Thoracic aorta (tissue), 2 donors: Measurements from ENCODE around the gene PGA3. TPM values are rescaled to one million over a fixed set of nuclear protein-coding genes. Genes with fewer than 3 reads are reported as not detected.
"Not testable (repeated sequence)": the region's sequence is repeated elsewhere in the genome, so short reads cannot be mapped to it uniquely, and the experiment has no call there.

Experiments
- ATAC-seq: fragments of 150-250 bp; one replicate; pipeline ENCODE4 v1.8.0; 2017; ENCODE audit warnings: low read depth; ENCODE audit not compliant: insufficient number of reproducible peaks, low FRiP score
- DNase-seq: peaks from one replicate; pipeline ENCODE4 v3.0.0-alpha.2; 2020; ENCODE audit warnings: low spot score
- H3K27ac ChIP-seq, 2 donors: fragments of 200-600 bp; sonication (generic); 1 replicate in 1 of 2; 2 replicates in 1 of 2; pipeline ENCODE4 v1.5.1; 2016; ENCODE audit warnings: mild to moderate bottlenecking in 2 of 2, moderate library complexity in 2 of 2
- H3K27me3 ChIP-seq: fragments of 200-600 bp; sonication (generic); replicated peaks from 2 replicates; pipeline ENCODE4 v1.6.0; 2016; ENCODE audit warnings: mild to moderate bottlenecking; ENCODE audit not compliant: insufficient read depth
- H3K36me3 ChIP-seq: fragments of 200-600 bp; sonication (generic); one replicate; pipeline ENCODE4 v1.5.1; 2016
- H3K4me1 ChIP-seq, 2 donors: fragments of 200-600 bp; sonication (generic); 1 replicate in 1 of 2; 2 replicates in 1 of 2; pipeline versions ENCODE4 v1.5.1 to v1.6.0; 2016; ENCODE audit warnings: low read depth in 2 of 2, mild to moderate bottlenecking in 1 of 2; ENCODE audit not compliant: control insufficient read depth in 1 of 2
- H3K4me3 ChIP-seq: fragments of 200-600 bp; sonication (generic); 2 replicates; pipeline ENCODE4 v1.5.1; 2016; ENCODE audit warnings: mild to moderate bottlenecking
- H3K9me3 ChIP-seq: fragments of 200-600 bp; sonication (generic); 2 replicates; pipeline ENCODE4 v1.5.1; 2016
- total RNA-seq, 2 donors: library from RNA; depleted of rRNA; stranded (reverse); fragments of >200 nt; gene quantifications; one replicate each; pipeline versions ENCODE4 v1.1.0 to v1.2.3, GENCODE V29; 2016
- TF ChIP-seq, protein P1 (sequence below): fragments of 200-600 bp; sonication (generic); IDR thresholded peaks from one replicate; pipeline ENCODE4 v1.5.1; 2019; ENCODE audit warnings: antibody characterized with exemption

Gene PGA3
- total RNA-seq, 2 donors from 2014 or later, result 1.8 to 4.3 TPM

DNA sequence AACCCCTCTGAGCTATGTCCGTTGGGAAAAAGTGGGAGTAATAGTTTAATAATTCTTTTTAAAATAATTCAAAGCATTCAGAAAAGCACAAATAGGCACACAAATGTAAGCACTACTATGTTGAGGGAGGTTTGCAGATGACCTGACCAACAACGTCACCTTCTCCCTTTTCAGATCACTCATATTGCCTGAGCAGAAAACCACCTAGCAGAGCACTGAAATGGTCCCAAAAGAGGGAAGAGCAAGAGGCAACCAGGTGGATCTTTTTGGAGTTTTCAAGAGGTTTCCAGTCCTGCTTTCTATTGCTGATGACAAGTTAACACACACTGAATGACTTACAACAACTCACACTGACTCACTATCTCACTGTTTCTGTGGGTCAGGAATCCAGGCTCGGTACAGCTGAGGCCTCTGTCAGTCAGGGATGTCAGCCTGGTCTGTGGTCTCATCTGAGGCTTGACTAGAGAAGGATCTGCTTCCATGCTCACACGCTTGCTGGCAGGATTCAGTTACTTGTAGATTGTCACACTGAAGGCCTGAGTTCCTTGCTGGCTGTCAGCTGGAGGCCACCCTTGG is 4.3 kb upstream of the PGA3 start:
- no peak overlapping the region for H3K4me3 ChIP-seq
- TF ChIP-seq, protein P1, sequence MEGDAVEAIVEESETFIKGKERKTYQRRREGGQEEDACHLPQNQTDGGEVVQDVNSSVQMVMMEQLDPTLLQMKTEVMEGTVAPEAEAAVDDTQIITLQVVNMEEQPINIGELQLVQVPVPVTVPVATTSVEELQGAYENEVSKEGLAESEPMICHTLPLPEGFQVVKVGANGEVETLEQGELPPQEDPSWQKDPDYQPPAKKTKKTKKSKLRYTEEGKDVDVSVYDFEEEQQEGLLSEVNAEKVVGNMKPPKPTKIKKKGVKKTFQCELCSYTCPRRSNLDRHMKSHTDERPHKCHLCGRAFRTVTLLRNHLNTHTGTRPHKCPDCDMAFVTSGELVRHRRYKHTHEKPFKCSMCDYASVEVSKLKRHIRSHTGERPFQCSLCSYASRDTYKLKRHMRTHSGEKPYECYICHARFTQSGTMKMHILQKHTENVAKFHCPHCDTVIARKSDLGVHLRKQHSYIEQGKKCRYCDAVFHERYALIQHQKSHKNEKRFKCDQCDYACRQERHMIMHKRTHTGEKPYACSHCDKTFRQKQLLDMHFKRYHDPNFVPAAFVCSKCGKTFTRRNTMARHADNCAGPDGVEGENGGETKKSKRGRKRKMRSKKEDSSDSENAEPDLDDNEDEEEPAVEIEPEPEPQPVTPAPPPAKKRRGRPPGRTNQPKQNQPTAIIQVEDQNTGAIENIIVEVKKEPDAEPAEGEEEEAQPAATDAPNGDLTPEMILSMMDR, result no peak
- no peak overlapping the region for H3K27ac ChIP-seq
- no peaks in the 10 kb centered on the region for H3K36me3 ChIP-seq
- DNase-seq (no peak), ATAC-seq (no peak)
- H3K9me3 ChIP-seq, result peaks cover 5% of the 10 kb centered on the region
- no peaks in the 10 kb centered on the region for H3K4me1 ChIP-seq
- no peaks in the 10 kb centered on the region for H3K27me3 ChIP-seq

DNA sequence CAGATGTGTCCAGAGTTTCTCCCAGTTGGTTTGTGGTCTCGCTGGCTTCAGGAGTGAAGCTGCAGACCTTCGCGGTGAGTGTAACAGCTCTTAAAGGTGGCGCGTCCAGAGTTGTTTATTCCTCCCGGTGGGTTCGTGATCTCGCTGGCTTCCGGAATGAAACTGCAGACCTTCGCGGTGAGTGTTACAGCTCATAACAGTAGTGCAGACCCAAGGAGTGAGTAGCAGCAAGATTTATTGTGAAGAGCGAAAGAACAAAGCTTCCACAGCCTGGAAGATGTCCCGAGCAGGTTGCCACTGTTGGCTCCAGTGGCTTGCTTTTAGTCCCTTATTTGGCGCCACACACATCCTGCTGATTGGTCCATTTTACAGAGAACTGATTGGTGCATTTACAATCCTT is 1.8 kb upstream of the PGA3 start:
- Histone ChIP-seq H3K27ac (no peak overlapping the region), H3K27me3 (no peaks in the 10 kb centered on the region), H3K9me3 (peaks cover 5% of the 10 kb centered on the region), H3K4me3 (no peak overlapping the region), H3K4me1 (no peaks in the 10 kb centered on the region), H3K36me3 (no peaks in the 10 kb centered on the region)
- no peak for DNase-seq
- TF ChIP-seq, protein P1, result no peak
- no peak for ATAC-seq

DNA sequence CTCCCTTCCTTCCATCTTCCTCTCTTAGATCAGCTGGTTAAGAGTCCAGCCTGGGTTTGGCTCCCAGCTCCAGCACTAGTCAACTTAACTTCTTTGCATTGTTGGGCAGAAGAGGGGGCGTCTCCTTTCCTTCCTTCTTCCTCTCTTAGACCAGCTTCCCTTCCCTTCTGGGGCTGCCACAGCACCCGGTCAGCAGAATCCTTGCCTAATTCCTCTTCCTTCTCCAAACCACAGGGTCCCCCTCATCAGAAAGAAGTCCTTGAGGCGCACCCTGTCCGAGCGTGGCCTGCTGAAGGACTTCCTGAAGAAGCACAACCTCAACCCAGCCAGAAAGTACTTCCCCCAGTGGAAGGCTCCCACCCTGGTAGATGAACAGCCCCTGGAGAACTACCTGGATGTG is 558 bp downstream of the PGA3 start:
- H3K4me1 ChIP-seq, result not testable (repeated sequence)

GRCh38 chr11:61204502-61205059 is 1.3 kb downstream of the PGA3 start:
- not testable (repeated sequence) for H3K4me1 ChIP-seq, H3K4me3 ChIP-seq, H3K27ac ChIP-seq, H3K36me3 ChIP-seq, H3K9me3 ChIP-seq, DNase-seq, ATAC-seq, H3K27me3 ChIP-seq

More for the DNA sequence above, 558 bp downstream of the PGA3 start:
- H3K36me3 ChIP-seq, H3K27ac ChIP-seq, H3K4me3 ChIP-seq, DNase-seq, H3K9me3 ChIP-seq, H3K27me3 ChIP-seq, ATAC-seq: not testable (repeated sequence)

DNA sequence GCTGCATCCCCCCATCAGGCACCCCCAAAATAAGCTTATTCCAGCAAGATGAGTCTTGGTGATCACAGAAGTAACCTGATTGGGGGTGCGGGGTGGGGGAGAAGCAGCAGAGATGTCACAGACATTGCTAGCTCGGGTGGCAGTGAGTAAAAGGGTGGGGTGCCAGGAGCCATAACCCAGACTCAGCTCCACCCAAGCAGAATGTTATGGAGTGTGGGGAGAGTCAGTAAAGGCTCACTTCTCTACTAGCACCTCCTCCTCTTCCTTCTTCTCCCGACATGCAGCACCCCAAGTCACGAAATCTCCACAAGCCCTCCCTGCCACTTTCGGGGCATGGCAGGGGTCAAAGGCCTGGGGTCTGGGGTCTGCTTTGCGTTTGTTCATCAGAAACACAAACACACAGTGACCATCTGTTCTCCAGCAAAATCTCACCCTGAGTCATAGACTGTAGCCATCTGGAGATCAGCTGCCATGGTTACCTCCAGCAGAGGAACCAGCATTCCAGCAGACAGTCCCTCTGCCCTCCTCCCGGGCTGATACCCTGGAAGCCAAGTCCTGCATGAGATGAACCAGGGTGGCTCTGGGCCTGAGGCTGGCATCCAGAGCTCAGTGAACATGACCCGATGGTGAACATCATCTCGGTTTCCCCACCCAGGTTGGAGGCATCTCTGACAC is 4.5 kb downstream of the PGA3 start:
- not testable (repeated sequence) for DNase-seq, H3K27me3 ChIP-seq, ATAC-seq, H3K27ac ChIP-seq, H3K9me3 ChIP-seq, H3K4me1 ChIP-seq, H3K4me3 ChIP-seq, H3K36me3 ChIP-seq

DNA sequence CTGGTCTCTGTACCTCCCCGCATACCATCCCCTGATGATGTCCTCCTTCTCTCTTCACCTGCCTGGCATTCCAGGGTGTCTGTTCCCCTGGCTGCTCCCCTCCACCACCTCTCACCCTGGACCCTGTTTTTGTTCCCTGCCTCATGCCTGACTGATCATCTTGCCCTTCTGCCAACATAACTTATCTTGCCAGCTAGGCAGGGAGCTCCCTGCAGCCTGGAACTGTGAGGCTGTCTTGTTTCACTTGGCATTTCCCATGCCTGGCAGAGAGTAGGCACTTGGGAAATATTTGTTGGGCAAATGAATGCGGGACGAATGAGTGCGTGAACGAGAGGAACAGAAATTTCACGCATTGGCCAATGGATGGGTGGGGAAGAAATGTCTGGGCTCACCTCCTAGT is 7.3 kb downstream of the PGA3 start:
- not testable (repeated sequence) for H3K36me3 ChIP-seq, H3K4me1 ChIP-seq, H3K27ac ChIP-seq, H3K27me3 ChIP-seq, DNase-seq, H3K4me3 ChIP-seq, H3K9me3 ChIP-seq, ATAC-seq

DNA sequence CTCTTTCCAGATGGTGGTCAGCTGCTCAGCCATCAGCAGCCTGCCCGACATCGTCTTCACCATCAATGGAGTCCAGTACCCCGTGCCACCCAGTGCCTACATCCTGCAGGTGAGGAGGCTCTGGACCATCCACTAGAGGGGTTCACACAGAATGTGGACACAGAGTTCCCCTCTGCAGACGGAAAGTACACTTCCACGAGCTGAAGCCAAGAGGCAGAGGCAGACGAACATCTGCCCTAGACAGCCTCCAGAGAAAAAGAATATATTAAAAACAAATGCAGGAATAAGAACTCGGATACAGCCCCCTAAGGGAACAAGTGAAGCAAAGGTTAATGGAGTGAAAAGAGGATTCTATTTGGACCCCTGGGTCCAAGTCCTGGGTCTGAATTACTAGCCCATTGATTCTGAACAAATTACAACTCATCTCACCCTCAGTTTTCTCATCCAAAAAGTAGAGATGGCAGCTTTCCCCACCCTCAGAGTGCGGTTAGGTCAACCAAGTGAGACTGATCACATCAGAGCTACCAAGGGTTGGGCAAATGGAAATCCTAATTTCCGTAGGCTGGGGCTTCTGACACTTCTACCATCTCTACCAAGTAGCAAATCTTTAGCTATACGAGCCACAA is 8.1 kb downstream of the PGA3 start:
- H3K36me3 ChIP-seq, H3K4me3 ChIP-seq, H3K27ac ChIP-seq, DNase-seq, H3K27me3 ChIP-seq, H3K4me1 ChIP-seq, ATAC-seq, H3K9me3 ChIP-seq: not testable (repeated sequence)

GRCh38 chr11:61212202-61212601 is 8.9 kb downstream of the PGA3 start:
- not testable (repeated sequence) for ATAC-seq, DNase-seq, H3K9me3 ChIP-seq, H3K27me3 ChIP-seq, H3K4me1 ChIP-seq, H3K36me3 ChIP-seq, H3K4me3 ChIP-seq, H3K27ac ChIP-seq

GRCh38 chr11:61213711-61214324 is 10.5 kb downstream of the PGA3 start:
- not testable (repeated sequence) for H3K36me3 ChIP-seq, H3K4me3 ChIP-seq, H3K4me1 ChIP-seq, DNase-seq, H3K27ac ChIP-seq, ATAC-seq, H3K9me3 ChIP-seq, H3K27me3 ChIP-seq

GRCh38 chr11:61218306-61218705 is 15.0 kb downstream of the PGA3 start:
- not testable (repeated sequence) for H3K36me3 ChIP-seq, ATAC-seq, H3K9me3 ChIP-seq, H3K4me1 ChIP-seq, H3K4me3 ChIP-seq, H3K27ac ChIP-seq, H3K27me3 ChIP-seq, DNase-seq
